Peyer's patch (tissue), 4 donors: Measurements from ENCODE around the gene ECHDC3. TPM values are rescaled to one million over a fixed set of nuclear protein-coding genes. Genes with fewer than 3 reads are reported as not detected.

Source experiments
- DNase-seq, 3 donors: peaks; one replicate each; pipeline ENCODE4 v3.0.0-alpha.2; 2017 to 2019
- H3K27ac ChIP-seq, 4 donors: fragments of 200-600 bp; sonication (generic); one replicate each; pipeline ENCODE4 v1.5.1; 2016 to 2019
- H3K27me3 ChIP-seq, 2 donors: fragments of 200-600 bp; sonication (generic); one replicate each; pipeline ENCODE4 v1.5.1; 2019
- H3K36me3 ChIP-seq, 3 donors: fragments of 200-600 bp; sonication (generic); one replicate each; pipeline ENCODE4 v1.5.1; 2016 to 2019
- H3K4me1 ChIP-seq, 4 donors: fragments of 200-600 bp; sonication (generic); one replicate each; pipeline ENCODE4 v1.5.1; 2016 to 2019
- H3K4me3 ChIP-seq, 4 donors: fragments of 200-600 bp; sonication (generic); 1 replicate in 3 of 4; 2 replicates in 1 of 4; pipeline ENCODE4 v1.5.1; 2016 to 2019; ENCODE audit warnings: mild to moderate bottlenecking in 1 of 4
- H3K9me3 ChIP-seq, 4 donors: fragments of 200-600 bp; sonication (generic); one replicate each; pipeline ENCODE4 v1.5.1; 2016 to 2019; ENCODE audit warnings: mild to moderate bottlenecking in 1 of 4
- POLR2A ChIP-seq, 2 donors: fragments of 450-650 bp; IDR thresholded peaks; one replicate each; pipeline ENCODE4 v1.5.1; 2017; ENCODE audit warnings: antibody characterized with exemption in 2 of 2, mild to moderate bottlenecking in 2 of 2, moderate library complexity in 2 of 2
- total RNA-seq, 4 donors: library from RNA; depleted of rRNA; stranded (reverse); fragments of >200 nt; gene quantifications; one replicate each; pipeline ENCODE4 v1.1.0, GENCODE V29; 2016
- TF ChIP-seq, protein P1 (sequence below), 6 experiments: fragments of 450-650 bp in 4 of 6; fragments of 200-600 bp in 2 of 6; sonication (generic) in 1 of 6; IDR thresholded peaks; one replicate each; pipeline ENCODE4 v1.5.1; 2017 to 2019; ENCODE audit warnings: antibody characterized with exemption in 6 of 6, mild to moderate bottlenecking in 3 of 6, moderate library complexity in 1 of 6

ECHDC3 gene, protein sequence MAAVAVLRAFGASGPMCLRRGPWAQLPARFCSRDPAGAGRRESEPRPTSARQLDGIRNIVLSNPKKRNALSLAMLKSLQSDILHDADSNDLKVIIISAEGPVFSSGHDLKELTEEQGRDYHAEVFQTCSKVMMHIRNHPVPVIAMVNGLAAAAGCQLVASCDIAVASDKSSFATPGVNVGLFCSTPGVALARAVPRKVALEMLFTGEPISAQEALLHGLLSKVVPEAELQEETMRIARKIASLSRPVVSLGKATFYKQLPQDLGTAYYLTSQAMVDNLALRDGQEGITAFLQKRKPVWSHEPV
- 10 to 100 TPM in 1 of 4 donors, 1 to 10 TPM in 3; 2.0 to 16.5 (median 6.1) TPM for total RNA-seq

DNA sequence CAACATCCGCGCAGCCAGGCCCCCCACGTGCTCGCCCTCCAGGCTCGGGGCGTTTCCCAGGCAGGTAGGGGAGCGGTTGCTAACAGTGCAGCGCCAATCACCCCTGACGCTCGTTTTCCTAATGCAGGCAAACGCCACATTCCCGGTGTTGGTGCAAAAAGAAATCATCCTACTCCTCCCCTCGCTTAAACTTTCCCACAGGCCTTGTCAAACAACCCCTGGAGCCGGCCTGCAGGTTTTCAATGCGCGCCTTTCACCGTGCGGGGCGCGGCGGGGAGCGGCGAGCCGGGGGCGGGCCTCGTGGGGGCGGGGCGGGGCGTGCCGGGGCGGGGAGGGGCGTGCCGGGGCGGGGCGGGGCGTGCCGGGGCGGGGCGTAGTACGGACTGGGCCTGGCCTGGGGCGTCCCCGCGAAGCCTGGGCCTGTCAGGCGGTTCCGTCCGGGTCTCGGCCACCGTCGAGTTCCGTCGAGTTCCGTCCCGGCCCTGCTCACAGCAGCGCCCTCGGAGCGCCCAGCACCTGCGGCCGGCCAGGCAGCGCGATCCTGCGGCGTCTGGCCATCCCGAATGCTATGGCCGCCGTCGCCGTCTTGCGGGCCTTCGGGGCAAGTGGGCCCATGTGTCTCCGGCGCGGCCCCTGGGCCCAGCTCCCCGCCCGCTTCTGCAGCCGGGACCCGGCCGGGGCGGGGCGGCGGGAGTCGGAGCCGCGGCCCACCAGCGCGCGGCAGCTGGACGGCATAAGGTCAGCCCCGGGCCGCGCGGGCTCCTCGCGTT is at the start of gene ECHDC3:
Gene ECHDC3 (plus strand): TSS at position 374 of the 770 bp plus-strand sequence. CDS start 195 bp downstream, at position 569.
- TF ChIP-seq, protein P1, sequence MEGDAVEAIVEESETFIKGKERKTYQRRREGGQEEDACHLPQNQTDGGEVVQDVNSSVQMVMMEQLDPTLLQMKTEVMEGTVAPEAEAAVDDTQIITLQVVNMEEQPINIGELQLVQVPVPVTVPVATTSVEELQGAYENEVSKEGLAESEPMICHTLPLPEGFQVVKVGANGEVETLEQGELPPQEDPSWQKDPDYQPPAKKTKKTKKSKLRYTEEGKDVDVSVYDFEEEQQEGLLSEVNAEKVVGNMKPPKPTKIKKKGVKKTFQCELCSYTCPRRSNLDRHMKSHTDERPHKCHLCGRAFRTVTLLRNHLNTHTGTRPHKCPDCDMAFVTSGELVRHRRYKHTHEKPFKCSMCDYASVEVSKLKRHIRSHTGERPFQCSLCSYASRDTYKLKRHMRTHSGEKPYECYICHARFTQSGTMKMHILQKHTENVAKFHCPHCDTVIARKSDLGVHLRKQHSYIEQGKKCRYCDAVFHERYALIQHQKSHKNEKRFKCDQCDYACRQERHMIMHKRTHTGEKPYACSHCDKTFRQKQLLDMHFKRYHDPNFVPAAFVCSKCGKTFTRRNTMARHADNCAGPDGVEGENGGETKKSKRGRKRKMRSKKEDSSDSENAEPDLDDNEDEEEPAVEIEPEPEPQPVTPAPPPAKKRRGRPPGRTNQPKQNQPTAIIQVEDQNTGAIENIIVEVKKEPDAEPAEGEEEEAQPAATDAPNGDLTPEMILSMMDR (IDR thresholded peaks at IDR 0.05): no peak
- no peak for TF ChIP-seq POLR2A (IDR thresholded peaks at IDR 0.05)

DNA sequence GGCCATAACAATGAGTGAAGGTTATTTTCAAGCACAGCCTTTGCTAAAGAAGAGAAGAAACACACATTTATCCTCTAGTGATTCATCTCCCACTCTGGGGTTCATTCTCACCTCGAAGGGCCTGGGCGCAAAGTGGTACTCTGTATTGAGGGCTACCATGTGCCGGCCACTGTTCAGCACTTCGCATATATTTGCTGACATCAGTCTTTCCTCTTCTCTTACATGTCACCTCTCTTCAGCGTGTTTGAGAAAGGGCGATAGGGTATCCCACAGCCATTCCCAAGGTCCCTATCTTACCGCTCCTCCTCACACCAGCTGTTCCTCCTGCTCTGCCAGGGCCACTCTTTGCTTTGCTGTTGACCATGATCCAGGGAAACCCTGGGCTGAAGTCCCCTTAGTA is 48.8 kb upstream of the ECHDC3 start:
- Histone ChIP-seq H3K27me3 (no peaks in the 10 kb centered on the region), H3K27ac (no peak overlapping the region), H3K36me3 (no peaks in the 10 kb centered on the region), H3K9me3 (no peaks in the 10 kb centered on the region), H3K4me1 (no peaks in the 10 kb centered on the region), H3K4me3 (no peak overlapping the region)
- DNase-seq: no peak
- TF ChIP-seq, protein P1 (IDR thresholded peaks at IDR 0.05): no peak

More for the DNA sequence above, at the start of gene ECHDC3:
- Histone ChIP-seq H3K4me3 (peak within 1 kb of the TSS; percentile 50 to 71 (median 58)), H3K27ac (peak within 1 kb of the TSS; percentile 10 to 71 (median 26)), H3K27me3 (no peaks in the 10 kb centered on the region), H3K4me1 (peaks cover 0 to 5% (median 2%) of the 10 kb centered on the region in 4 donors), H3K36me3 (no peaks in the 10 kb centered on the region), H3K9me3 (no peaks in the 10 kb centered on the region)
- DNase-seq: peak; percentile 47 to 78 (median 73)

DNA sequence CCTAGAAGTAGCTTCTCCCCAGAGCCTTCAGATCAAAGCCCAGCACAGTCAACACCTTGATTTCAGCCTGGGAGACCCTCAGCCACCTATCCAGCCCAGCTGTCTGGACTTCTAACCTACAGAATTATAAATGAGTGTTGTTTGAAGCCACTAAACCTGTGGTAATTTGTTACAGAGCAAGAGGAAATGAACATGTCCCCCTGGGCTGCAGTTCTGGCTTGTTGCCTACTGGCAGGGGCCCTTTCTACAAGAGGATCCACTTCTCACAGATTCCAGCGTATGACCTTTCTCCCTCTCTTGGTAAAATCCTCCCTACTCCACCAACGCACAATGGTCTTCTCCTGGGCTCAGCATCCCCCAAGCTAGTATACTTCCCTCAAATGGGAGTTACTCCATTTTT is 46.4 kb upstream of the ECHDC3 start:
- DNase-seq: no peak
- Histone ChIP-seq H3K9me3 (no peaks in the 10 kb centered on the region), H3K4me1 (no peaks in the 10 kb centered on the region), H3K27ac (no peak overlapping the region), H3K36me3 (no peaks in the 10 kb centered on the region), H3K4me3 (no peak overlapping the region), H3K27me3 (no peaks in the 10 kb centered on the region)
- TF ChIP-seq, protein P1 (IDR thresholded peaks at IDR 0.05): no peak
- no peak for TF ChIP-seq POLR2A (IDR thresholded peaks at IDR 0.05)

DNA sequence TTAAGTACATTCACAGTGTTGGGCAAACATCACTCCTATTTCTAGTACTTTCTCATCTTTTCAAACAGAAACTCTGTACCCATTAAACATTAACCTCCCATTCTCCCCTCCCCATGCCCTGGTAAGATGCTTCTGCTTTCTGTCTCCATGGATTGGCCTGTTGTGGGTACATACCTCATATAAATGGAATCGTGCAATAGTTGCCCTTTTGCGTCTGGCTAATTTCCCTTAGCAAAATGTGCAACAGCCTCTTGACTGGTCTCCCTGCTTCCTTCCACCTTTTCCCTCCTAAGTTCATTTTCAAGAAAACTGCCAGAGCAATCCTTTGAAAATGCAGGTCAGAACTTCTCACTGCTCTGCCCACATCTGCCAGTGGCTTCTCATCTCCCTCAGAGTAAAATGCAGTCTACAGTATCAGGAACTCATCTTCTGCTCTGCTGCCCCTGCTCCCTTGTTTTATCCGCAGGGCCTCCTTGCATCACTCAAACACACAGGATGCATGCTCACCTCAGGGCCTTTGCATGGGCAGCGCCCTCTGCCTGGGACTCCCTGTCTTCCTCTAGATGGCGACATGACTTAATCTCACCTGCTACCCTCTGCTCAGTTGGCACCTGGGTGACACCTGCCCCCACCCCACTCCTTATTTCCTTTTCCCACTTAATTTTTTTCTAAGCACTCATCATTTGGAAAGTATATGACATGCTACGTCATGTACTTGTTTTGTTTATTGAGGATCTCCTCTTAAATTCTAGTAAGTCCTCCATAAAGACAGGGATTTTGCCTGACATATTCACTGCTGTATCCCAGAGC is 44.3 kb upstream of the ECHDC3 start:
- H3K27me3 ChIP-seq: no peaks in the 10 kb centered on the region
- no peaks in the 10 kb centered on the region for H3K4me1 ChIP-seq

More for the DNA sequence above, 44.3 kb upstream of the ECHDC3 start:
- no peaks in the 10 kb centered on the region for H3K9me3 ChIP-seq
- H3K4me3 ChIP-seq: no peak overlapping the region
- no peak for DNase-seq
- no peak for TF ChIP-seq POLR2A (IDR thresholded peaks at IDR 0.05)
- TF ChIP-seq, protein P1 (IDR thresholded peaks at IDR 0.05): no peak
- H3K36me3 ChIP-seq: no peaks in the 10 kb centered on the region
- H3K27ac ChIP-seq: peak overlapping the region in 1 of 4 donors; percentile 27
